RCC 7860 (cell line): ENCODE data around the gene ARHGEF25.
"Not testable (repeated sequence)": the region's sequence is repeated elsewhere in the genome, so short reads cannot be mapped to it uniquely, and the experiment has no call there.

Experiments used
- DNase-seq: peaks from one replicate; pipeline ENCODE4 v3.0.0-alpha.2; 2015; ENCODE audit warnings: low spot score
- FAIRE-seq: peaks from 2 replicates; lab custom pipeline; 2012; peaks lifted over from hg19 to GRCh38; lab: Jason Lieb, UNC

ARHGEF25 gene

DNA sequence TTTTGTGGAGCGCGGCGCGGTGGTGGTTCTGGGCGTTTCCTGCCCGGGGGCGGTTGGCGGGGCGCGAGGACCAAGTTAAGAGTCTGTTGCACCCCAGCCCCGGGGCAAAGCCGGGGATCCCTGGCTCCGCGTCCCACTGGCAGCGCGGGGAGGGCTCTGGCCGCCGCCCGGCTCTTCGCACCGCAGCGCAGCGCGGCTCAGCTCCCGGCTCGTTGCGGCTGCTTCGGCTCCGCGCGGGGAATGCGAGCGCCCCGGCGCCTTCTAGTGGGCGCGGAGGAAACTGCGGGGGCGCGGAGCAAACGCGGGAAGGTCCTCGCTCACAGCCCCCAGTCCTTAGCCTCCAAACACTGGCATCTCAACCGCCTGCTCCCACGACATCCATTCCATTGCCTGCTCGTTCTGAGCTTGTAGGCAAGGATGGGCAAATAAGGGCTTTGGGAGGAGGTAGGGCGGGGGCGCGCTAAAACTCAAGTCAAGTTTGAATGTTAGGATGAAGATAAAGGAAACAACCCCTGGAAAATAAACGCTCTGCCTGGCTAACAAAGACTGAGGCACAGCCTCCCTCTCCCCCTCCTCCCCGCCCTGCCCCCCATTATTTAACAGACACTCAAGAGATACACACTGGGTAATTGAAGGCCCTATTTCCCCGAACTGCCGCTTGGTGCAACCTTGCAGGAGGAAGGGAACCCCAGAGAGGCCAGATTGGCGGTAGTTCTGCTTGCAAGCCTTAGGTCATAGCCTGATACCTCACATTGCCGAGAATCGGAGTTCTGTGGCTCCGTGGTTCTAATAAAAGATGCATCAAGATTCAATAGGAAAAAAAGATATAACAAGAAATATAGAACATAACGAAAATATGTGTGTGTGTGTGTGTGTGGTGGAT, 22.0 kb downstream of the ARHGEF25 start, which contains the start of gene B4GALNT1:
TSS of gene B4GALNT1 (minus strand) at position 244 of the 883 bp plus-strand sequence. CDS start 1,069 bp downstream, outside the sequence.
- DNase-seq (peak; percentile 35), FAIRE-seq (no peak)

DNA sequence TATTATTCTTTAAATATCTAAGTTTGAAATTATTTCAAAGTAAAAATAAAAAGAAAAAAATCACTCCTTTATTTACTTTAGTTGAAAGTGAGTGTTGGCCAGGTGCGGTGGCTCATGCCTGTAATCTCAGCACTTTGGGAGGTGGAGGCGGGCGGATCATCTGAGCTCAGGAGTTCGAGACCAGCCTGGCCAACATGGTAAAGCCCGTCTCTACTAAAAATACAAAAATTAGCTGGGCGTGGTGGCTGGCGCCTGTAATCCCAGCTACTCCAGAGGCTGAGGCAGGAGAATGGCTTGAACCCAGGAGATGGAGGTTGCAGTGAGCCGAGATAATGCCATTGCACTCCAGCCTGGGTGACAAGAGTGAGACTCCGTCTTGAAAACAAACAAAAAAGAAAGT, 25.5 kb downstream of the ARHGEF25 start:
- DNase-seq, FAIRE-seq: not testable (repeated sequence)

DNA sequence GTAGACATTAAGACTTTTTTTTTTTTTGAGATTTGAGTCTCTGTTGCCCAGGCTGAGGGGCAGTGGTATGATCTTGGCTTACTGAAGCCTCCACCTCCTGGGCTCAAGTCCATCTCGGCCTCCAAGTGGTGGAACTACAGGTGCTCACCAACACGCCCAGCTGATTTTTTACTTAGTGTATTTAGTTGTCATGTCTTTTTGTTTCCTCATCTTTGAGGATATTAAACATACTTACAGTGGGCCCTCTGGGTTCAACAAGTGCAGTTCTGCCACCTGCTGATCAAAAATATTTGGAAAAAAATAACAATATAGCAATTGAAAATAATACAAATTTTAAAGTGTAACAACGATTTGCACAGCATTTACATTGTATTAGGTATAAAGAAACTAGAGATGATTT, 26.1 kb downstream of the ARHGEF25 start:
- DNase-seq: no peak
- FAIRE-seq: no peak

DNA sequence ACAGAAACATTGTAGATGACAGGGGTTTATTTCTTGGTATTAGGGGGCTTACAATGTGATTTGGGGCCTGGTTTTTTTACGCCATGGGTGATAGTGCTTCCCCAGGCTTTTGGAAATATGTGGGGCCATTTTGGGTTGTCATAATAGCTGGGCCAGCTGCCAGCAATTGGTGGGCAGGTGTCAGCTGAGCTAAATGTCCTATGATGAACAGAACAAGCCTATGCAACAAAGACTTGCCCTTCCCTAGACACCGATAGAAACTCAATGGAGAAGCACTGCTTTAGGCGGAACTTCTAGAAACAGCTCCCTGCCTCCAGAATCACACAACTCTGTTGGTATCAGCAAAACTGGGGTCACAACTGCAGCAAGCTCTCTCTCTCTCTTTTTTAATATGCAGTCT, 26.9 kb downstream of the ARHGEF25 start:
- DNase-seq: no peak
- FAIRE-seq: no peak

DNA sequence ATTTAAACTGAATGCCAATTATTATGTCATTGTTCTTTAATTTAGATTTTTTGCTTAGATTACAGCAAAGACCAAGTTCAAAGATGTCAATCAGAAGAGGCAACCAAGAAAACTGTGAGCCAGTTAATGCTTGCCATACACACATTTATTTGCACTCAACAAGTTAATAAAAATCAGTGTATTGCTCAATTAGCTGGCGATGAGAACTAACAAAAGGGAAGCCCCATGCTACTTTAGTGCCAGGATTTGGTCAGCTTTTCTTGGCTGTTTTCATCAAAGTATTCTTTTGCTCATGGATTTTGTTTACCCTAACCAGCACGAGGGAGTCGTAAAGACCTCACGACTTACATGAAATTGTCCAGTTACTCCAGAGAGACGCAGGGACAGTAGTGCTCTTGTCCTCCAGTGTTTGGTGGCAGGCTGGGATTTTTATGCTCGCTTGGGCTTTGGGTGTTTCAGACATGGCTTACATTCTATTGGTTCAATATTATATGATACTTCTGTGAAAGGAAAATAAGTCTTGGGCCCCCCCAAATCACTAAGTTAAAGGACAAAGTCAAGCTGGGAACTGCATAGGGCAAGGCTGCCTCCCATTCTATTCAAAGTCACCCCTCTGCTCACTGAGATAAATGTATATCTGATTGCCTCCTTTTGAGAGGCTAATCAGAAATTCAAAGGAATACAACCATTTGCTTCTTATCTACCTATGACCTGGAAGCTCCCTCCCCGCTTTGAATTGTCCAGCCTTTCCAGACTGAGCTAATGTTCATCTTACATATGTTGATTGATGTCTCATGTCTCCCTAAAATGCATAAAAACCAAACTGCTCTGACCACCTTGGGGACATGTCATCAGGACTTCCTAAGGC, 29.2 kb downstream of the ARHGEF25 start:
- no peak for FAIRE-seq
- no peak for DNase-seq

DNA sequence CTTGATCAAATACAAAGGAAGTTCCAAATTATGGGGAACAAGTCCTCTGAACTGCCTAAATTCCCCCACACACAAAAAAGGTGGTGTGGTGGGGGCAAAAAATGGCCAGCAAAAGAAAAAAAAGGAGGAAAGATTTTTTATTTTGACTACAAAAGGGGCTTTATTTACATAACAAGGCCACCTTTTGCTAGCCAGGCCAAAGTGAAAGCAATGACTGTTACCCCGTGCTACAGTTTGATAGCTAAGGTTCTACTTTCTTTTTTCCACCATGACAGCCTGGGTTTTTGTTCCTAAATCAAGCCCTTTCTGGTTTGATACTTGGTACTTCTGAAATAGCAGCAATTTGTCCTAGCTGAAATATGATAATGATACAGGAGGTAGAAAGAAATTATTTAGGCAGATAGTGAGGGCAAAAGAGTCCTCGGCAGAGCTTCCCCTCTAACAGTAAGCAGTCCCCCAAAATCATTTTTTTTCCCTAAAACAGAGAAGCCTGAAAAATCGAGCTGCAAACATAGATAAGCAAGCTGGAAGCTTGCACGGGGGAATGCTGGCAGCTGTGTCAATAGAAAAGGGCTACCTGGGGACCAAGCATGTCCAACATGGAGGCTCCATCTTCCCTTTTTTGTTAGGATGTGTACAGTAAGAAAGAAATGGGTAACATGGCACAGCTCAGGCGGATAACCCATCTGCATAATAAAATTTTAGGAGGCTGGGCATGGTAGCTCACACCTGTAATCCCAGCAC, 30.6 kb downstream of the ARHGEF25 start:
- FAIRE-seq (no peak), DNase-seq (no peak)

DNA sequence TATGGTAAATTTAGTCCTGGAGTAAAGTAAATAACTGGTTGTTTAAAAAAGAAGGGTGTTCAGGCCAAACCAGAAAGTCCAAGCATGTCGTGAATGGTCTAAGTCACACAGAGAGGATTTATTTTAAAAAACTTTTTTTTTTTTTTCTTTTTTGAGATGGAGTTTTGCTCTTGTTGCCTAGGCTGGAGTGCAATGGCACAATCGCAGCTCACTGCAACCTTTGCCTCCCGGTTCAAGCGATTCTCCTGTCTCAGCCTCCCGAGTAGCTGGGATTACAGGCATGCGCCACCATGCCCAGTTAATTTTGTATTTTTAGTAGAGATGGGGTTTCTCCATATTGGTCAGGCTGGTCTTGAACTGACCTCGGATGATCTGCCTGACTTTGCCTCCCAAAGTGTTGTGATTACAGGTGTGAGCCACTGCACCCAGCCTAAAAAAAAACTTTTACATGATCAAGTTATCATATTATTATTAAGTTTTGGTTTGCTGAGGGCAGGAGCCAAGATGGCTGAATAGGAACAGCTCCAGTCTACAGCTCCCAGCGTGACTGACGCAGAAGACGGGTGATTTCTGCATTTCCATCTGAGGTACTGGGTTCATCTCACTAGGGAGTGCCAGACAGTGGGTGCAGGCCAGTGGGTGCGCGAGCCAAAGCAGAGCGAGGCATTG, 34.9 kb downstream of the ARHGEF25 start:
- peak; percentile 4 for DNase-seq

DNA sequence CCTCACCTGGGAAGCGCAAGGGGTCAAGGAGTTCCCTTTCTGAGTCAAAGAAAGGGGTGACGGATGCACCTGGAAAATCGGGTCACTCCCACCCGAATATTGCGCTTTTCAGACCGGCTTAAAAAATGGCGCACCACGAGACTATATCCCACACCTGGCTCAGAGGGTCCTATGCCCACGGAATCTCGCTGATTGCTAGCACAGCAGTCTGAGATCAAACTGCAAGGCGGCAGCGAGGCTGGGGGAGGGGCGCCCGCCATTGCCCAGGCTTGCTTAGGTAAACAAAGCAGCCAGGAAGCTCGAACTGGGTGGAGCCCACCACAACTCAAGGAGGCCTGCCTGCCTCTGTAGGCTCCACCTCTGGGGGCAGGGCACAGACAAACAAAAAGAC, 35.4 kb downstream of the ARHGEF25 start:
- not testable (repeated sequence) for DNase-seq, FAIRE-seq

More for the DNA sequence above, 34.9 kb downstream of the ARHGEF25 start:
- FAIRE-seq: not testable (repeated sequence)

DNA sequence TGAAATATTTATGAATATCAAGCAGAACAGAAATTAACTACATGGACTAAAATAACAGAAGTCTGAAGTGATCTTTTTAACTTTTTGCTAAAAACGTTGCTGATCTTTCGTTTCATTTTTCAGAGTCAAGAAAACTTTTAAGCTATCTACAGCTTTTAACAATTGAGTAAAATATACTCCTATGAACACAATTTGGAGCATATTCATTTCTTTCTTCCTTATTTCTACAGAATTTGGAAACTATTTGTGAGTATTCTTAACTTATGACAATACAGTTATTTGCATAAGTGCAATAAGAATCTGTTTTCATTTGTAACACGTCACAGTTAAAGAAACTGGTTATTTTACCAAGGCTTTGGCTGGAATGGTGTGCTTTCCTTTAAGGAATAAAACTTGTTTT, 42.8 kb downstream of the ARHGEF25 start:
- FAIRE-seq (no peak), DNase-seq (no peak)

DNA sequence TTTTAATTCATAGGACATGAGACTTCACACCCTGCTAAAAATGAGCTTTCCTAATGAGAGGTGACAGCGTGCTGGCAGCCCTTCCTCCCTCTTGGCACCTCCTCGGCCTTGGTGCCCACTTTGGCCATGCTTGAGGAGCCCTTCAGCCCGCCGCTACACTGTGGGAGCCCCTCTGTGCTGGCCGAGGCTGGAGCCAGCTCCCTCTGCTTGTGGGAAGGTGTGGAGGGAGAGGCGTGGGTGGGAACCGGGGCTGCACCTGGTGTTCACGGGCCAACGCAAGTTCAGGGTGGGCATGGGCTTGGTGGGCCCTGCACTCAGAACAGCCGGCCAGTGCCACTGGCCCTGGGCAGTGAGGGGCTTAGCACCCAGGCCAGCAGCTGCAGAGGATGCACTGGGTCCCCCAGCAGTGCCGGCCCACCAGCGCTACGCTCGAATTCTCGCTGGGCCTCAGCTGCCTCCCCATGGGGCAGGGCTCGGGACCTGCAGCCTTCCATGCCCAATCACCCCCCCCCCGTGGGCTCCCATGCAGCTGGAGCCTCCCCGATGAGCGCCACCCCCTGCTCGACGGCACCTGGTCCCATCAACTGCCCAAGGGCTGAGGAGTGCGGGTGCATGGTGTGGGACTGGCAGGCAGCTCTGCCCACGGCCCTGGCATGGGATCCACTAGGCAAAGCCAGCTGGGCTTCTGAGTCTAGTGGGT, 44.5 kb downstream of the ARHGEF25 start:
- FAIRE-seq (no peak), DNase-seq (no peak)

DNA sequence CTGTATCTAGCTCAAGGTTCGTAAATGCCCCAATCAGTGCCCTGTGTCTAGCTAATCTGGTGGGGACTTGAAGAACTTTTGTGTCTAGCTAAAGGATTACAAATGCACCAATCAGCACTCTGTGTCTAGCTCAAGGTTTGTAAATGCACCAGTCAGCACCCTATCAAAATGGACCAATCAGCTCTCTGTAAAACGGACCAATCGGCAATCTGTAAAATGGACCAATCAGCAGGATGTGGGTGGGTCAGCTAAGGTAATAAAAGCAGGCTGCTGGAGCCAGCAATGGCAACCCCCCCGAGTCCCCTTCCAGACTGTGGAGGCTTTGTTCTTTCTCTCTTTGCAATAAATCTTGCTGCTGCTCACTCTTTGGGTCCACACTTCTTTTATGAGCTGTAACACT, 45.2 kb downstream of the ARHGEF25 start:
- not testable (repeated sequence) for DNase-seq, FAIRE-seq

DNA sequence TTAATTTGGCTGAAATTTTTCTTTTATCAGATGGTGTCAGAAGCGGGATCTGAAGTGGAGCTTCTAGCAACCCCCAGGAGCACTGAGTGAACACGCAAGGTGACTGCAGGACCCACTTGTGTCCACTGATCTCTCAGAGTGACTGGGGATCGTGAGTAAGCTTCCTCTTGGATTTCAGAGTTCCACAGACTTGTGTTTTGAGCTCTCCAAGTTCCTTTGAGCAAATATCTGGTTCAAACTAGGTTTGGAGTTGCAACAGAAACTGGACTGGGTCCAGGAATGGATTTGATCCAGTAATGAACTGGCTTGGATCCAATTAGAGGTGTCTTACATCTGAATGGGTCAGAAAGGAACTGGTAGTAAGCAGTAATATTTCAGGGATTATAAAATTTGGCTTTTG, 46.5 kb downstream of the ARHGEF25 start:
- FAIRE-seq: no peak

DNA sequence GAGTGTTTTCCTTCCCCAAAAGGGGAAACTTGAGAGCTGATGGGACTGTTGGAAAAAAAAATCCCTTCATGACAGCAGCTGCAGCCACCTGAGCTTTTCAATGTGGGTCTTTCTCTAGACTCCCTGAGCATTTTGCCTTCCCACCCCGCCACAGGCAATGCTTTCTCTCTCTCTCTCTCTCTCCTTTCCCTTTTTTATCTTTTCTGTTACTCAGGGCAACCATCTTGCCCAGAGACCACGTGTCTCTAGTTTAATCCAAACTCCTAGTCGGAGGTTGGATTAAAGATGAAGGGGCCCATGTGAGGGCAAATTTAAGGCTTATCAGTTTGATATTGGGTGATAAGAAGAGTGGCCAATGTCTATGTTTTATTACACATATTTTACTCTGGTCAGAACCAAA, 47.7 kb downstream of the ARHGEF25 start:
- FAIRE-seq (no peak), DNase-seq (no peak)

More for the DNA sequence above, 46.5 kb downstream of the ARHGEF25 start:
- no peak for DNase-seq

DNA sequence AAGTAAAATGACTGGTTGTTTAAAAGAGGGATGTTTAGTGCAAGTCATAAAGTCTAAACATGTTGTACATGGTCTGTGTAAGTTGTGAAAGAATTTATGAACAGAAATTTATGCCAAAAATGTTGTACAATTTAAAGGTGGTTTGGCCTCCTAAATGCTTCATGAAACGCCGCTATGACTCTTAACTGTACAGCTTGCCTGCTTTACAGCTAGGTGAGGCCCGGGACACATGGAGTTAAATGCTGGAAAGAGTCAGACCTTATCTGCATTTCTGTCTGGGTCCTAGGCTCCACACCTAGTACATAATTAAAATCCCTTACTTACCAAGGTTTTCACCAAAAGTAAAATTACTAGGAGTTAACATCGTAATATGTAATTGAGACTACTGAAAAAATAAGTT, 50.1 kb downstream of the ARHGEF25 start:
- DNase-seq: no peak
- no peak for FAIRE-seq

DNA sequence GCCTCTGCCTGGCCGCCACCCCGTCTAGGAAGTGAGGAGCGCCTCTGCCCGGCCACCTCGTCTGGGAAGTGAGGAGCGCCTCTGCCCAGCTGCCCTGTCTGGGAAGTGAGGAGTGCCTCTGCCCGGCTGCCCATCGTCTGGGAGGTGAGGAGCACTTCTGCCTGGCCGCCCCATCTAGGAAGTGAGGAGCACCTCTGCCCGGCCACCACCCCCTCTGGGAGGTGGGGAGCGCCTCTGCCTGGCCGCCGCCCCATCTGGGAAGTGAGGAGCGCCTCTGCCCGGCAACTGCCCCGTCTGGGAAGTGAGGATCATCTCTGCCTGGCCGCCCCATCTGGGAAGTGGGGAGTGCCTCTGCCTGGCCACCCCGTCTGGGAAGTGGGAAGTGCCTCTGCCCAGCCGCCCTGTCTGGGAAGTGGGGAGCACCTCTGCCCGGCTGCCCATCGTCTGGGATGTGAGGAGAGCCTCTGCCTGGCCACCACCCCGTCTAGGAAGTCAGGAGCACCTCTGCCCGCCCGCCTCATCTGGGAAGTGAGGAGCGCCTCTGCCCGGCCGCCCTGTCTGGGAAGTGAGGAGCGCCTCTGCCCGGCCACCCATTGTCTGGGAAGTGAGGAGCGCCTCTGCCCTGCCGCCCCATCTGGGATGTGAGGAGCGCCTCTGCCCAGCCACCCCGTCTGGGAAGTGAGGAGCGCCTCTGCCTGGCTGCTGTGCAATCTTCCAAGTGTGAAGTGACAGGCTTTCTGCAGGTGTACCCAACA, 54.0 kb downstream of the ARHGEF25 start:
- not testable (repeated sequence) for DNase-seq, FAIRE-seq
